Gastroesophageal sphincter (tissue), 3 donors: Measurements from ENCODE around the gene HIP1.

Experiments
- POLR2A ChIP-seq, 2 donors: fragments of 450-650 bp; IDR thresholded peaks; one replicate each; pipeline ENCODE4 v1.6.1; 2017; ENCODE audit warnings: antibody characterized with exemption in 2 of 2, mild to moderate bottlenecking in 2 of 2, moderate library complexity in 1 of 2
- TF ChIP-seq, protein P1 (sequence below), 4 experiments: fragments of 200-600 bp in 2 of 4; fragments of 450-650 bp in 2 of 4; sonication (generic) in 1 of 4; IDR thresholded peaks; one replicate each; pipeline ENCODE4 v1.5.1; 2017 to 2019; ENCODE audit warnings: antibody characterized with exemption in 4 of 4, mild to moderate bottlenecking in 2 of 4, moderate library complexity in 2 of 4

DNA sequence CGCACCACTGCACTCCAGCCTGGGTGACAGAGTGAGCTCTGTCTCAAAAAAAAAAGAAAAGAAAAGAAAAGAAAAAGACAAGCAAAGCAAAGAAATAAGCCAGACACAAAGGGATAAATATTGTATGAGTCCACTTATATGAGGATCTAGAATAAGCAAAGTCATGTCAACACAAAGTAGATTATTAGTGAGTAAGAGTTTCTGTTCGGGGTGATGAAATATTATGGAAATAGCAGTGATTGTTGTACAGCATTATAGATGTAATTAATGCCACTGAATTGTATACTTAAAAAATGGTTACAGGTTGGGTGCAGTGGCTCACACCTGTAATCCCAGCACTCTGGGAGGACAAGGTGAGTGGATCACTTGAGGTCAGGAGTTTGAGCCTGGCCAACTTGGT, 83.2 kb downstream of the HIP1 start:
- no peak for TF ChIP-seq POLR2A (IDR thresholded peaks at IDR 0.05)
- TF ChIP-seq, protein P1, sequence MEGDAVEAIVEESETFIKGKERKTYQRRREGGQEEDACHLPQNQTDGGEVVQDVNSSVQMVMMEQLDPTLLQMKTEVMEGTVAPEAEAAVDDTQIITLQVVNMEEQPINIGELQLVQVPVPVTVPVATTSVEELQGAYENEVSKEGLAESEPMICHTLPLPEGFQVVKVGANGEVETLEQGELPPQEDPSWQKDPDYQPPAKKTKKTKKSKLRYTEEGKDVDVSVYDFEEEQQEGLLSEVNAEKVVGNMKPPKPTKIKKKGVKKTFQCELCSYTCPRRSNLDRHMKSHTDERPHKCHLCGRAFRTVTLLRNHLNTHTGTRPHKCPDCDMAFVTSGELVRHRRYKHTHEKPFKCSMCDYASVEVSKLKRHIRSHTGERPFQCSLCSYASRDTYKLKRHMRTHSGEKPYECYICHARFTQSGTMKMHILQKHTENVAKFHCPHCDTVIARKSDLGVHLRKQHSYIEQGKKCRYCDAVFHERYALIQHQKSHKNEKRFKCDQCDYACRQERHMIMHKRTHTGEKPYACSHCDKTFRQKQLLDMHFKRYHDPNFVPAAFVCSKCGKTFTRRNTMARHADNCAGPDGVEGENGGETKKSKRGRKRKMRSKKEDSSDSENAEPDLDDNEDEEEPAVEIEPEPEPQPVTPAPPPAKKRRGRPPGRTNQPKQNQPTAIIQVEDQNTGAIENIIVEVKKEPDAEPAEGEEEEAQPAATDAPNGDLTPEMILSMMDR (IDR thresholded peaks at IDR 0.05) = no peak
